HG03520 (cell line): ENCODE measurements around the gene CLIC5.

ENCODE experiments used
- ATAC-seq: cut with Tn5 transposase; IDR thresholded peaks from one replicate; pipeline ENCODE4 v1.9.1; 2021; ENCODE audit warnings: mild to moderate bottlenecking, moderate library complexity; ENCODE audit not compliant: unreplicated experiment

Gene CLIC5

GRCh38 chr6:45966797-45967196 is 48.9 kb downstream of the CLIC5 start:
- no peak for ATAC-seq

- no peak for ATAC-seq
These were observed 49.3 kb downstream of the CLIC5 start for GRCh38 chr6:45966340-45966739.

GRCh38 chr6:45965792-45966191 is 49.9 kb downstream of the CLIC5 start:
- no peak for ATAC-seq

GRCh38 chr6:45965007-45965406 is 50.7 kb downstream of the CLIC5 start:
- no peak for ATAC-seq

- no peak for ATAC-seq
These were observed 51.4 kb downstream of the CLIC5 start for GRCh38 chr6:45964300-45964699.

- ATAC-seq, result no peak
These were observed 51.8 kb downstream of the CLIC5 start for GRCh38 chr6:45963896-45964295.

GRCh38 chr6:45961125-45961524 is 54.5 kb downstream of the CLIC5 start:
- no peak for ATAC-seq

- no peak for ATAC-seq
These were observed 56.0 kb downstream of the CLIC5 start for GRCh38 chr6:45959534-45960145.

- ATAC-seq, result no peak
These were observed 59.0 kb downstream of the CLIC5 start for GRCh38 chr6:45956663-45957062.

GRCh38 chr6:45956176-45956575 is 59.5 kb downstream of the CLIC5 start:
- ATAC-seq, result no peak

GRCh38 chr6:45955597-45955996 is 60.1 kb downstream of the CLIC5 start:
- no peak for ATAC-seq

GRCh38 chr6:45952546-45952945 is 63.1 kb downstream of the CLIC5 start:
- ATAC-seq, result no peak

- no peak for ATAC-seq
These were observed 63.5 kb downstream of the CLIC5 start for GRCh38 chr6:45952168-45952529.

- no peak for ATAC-seq
These were observed 64.1 kb downstream of the CLIC5 start for GRCh38 chr6:45951321-45952167.

GRCh38 chr6:45949256-45949655 is 66.4 kb downstream of the CLIC5 start:
- ATAC-seq, result no peak

GRCh38 chr6:45947807-45948206 is 67.9 kb downstream of the CLIC5 start:
- ATAC-seq, result no peak

- no peak for ATAC-seq
These were observed 68.8 kb downstream of the CLIC5 start for GRCh38 chr6:45946887-45947286.

GRCh38 chr6:45946352-45946751 is 69.3 kb downstream of the CLIC5 start:
- ATAC-seq, result no peak

GRCh38 chr6:45942953-45943352 is 72.7 kb downstream of the CLIC5 start:
- ATAC-seq, result no peak

- no peak for ATAC-seq
These were observed 81.8 kb downstream of the CLIC5 start for GRCh38 chr6:45933855-45934254.

- ATAC-seq, result no peak
These were observed 84.4 kb downstream of the CLIC5 start for GRCh38 chr6:45931232-45931631.

- no peak for ATAC-seq
These were observed 85.1 kb downstream of the CLIC5 start for GRCh38 chr6:45930420-45931040.
